Measurements from ENCODE around the gene HPS5. TPM values are rescaled to one million over a fixed set of nuclear protein-coding genes. Genes with fewer than 3 reads are reported as not detected.

HPS5 gene
- total and polyA plus RNA-seq, 2 of the 4 experiments (the other 2 are of a cell fraction): 7.9 to 28.3 TPM

- no peak overlapping the region for H3K27ac ChIP-seq (ENCODE audit: insufficient read depth, low read length)
- no peak overlapping the region for H3K14ac ChIP-seq (replicated peaks; ENCODE audit: low read depth, low read length)
- no peak overlapping the region for H3K4ac ChIP-seq (ENCODE audit: low read depth, low read length)
- no peak overlapping the region for H3K23ac ChIP-seq (ENCODE audit: low read depth, low read length)
- no peak overlapping the region for H2BK5ac ChIP-seq (ENCODE audit: low read depth, low read length, poor library complexity, severe bottlenecking)
- intact Hi-C loops (cut with micrococcal nuclease): no loop called here
- H2BK15ac ChIP-seq (ENCODE audit: low read depth, low read length): no peak overlapping the region
- no peaks in the 10 kb centered on the region for H3K79me1 ChIP-seq (ENCODE audit: low read depth in 1 of 2, low read length in 2 of 2)
- H3K9me1 ChIP-seq (ENCODE audit: insufficient read depth, low read length): no peaks in the 10 kb centered on the region
- no TSS peak for BruUV-seq (replicated peaks)
- H3K9me3 ChIP-seq (ENCODE audit: control insufficient read depth, insufficient read depth, low read length): no peaks in the 10 kb centered on the region
- no peak overlapping the region for H3K56ac ChIP-seq (ENCODE audit: extremely low read depth, insufficient read depth, low read length)
- no peak overlapping the region for H2BK120ac ChIP-seq (ENCODE audit: low read depth, low read length)
- H4K91ac ChIP-seq (ENCODE audit: insufficient read depth, low read depth, low read length): no peak overlapping the region
- H2AK9ac ChIP-seq (replicated peaks; ENCODE audit: low read depth, low read length, poor library complexity): no peak overlapping the region
- H3K4me2 ChIP-seq (ENCODE audit: low read depth, low read length): no peak overlapping the region
- peaks cover 9% of the 10 kb centered on the region for H3K27me3 ChIP-seq (ENCODE audit: control insufficient read depth, insufficient read depth, low read length)
- no peaks in the 10 kb centered on the region for H3K4me1 ChIP-seq (ENCODE audit: control insufficient read depth, insufficient read depth, low read length)
- POLR2A ChIA-PET (ENCODE audit: unreplicated experiment): no interaction called here
- no peak overlapping the region for H3K18ac ChIP-seq (ENCODE audit: low read depth, low read length)
- H3K4me3 ChIP-seq (ENCODE audit: insufficient read depth, low read depth, low read length): no peak overlapping the region
- no peak overlapping the region for H2AFZ ChIP-seq (replicated peaks; ENCODE audit: low read length, poor library complexity)
- no peak overlapping the region for H2AK5ac ChIP-seq (ENCODE audit: low read depth, low read length)
- no peak overlapping the region for H2BK20ac ChIP-seq (ENCODE audit: low read depth, low read length)
- H4K8ac ChIP-seq (ENCODE audit: low read depth in 2 of 2, low read length in 2 of 2): no peak overlapping the region
- H4K20me1 ChIP-seq (ENCODE audit: insufficient read depth, low read length): no peaks in the 10 kb centered on the region
- no peaks in the 10 kb centered on the region for H3K36me3 ChIP-seq (ENCODE audit: control insufficient read depth, insufficient read depth, low read length)
- dilution Hi-C loops (cut with HindIII; ENCODE audit: low sequenced_read_pairs, unreplicated experiment): no loop called here
- TF ChIP-seq RFX5 (IDR thresholded peaks at IDR 0.05; ENCODE audit: low read depth, low read length): no peak
- TF ChIP-seq MAZ (IDR thresholded peaks at IDR 0.05; ENCODE audit: borderline replicate concordance, low read depth, low read length): no peak
- TF ChIP-seq RAD21 (IDR thresholded peaks at IDR 0.05; ENCODE audit: low read length): no peak
- no peak for TF ChIP-seq CHD1 (IDR thresholded peaks at IDR 0.05; ENCODE audit: low read depth, low read length)
- TF ChIP-seq SMC3 (IDR thresholded peaks at IDR 0.05; ENCODE audit: low read depth, low read length): no peak
- no peak for TF ChIP-seq CTCF (conservative IDR thresholded peaks at IDR 0.05; ENCODE audit: low read depth, low read length)
- TF ChIP-seq RCOR1 (IDR thresholded peaks at IDR 0.05; ENCODE audit: insufficient replicate concordance, low read length): no peak
- no peak for TF ChIP-seq NFE2L2 (IDR thresholded peaks at IDR 0.05; ENCODE audit: low read depth, low read length)
- no peak for TF ChIP-seq MXI1 (IDR thresholded peaks at IDR 0.05; ENCODE audit: borderline replicate concordance, low read depth, low read length)
- TF ChIP-seq FOS (IDR thresholded peaks at IDR 0.05; ENCODE audit: low read depth, low read length): no peak
- TF ChIP-seq CEBPB (IDR thresholded peaks at IDR 0.05; ENCODE audit: low read depth, low read length): no peak
- no peak for TF ChIP-seq USF2 (IDR thresholded peaks at IDR 0.05; ENCODE audit: low read depth, low read length)
- TF ChIP-seq BHLHE40 (IDR thresholded peaks at IDR 0.05; ENCODE audit: low read depth, low read length): no peak
- TF ChIP-seq ELK1 (IDR thresholded peaks at IDR 0.05; ENCODE audit: borderline replicate concordance, low read depth, low read length): no peak
- no peak for TF ChIP-seq POLR2A (IDR thresholded peaks at IDR 0.05; ENCODE audit: low read depth, low read length)
- no peak for TF ChIP-seq MAFK (IDR thresholded peaks at IDR 0.05; ENCODE audit: low read depth, low read length)
- in situ Hi-C loops (cut with MboI; ENCODE audit: low sequenced_read_pairs): no loop called here
- CTCF ChIA-PET: no interaction called here
- H3K9ac ChIP-seq (ENCODE audit: low read depth, low read length): no peak overlapping the region
- ATAC-seq (ENCODE audit: low read depth) (no peak), DNase-seq (no peak)
- no peak overlapping the region for H4K5ac ChIP-seq (ENCODE audit: low read depth, low read length)
Measured at GRCh38 chr11:18259259-18259658, 62.7 kb downstream of the HPS5 start.
